Stimulated activated CD4-positive, alpha-beta T cell treated with anti-CD3 and anti-CD28 coated beads, Interleukin-1b, Interleukin-23, amount 100 ng/mL, for 48 hours (primary cell): ENCODE data around the gene AUTS2.

ENCODE experiments used
- DNase-seq: peaks from one replicate; pipeline ENCODE4 v3.0.0-alpha.2; 2020

The AUTS2 gene

DNA sequence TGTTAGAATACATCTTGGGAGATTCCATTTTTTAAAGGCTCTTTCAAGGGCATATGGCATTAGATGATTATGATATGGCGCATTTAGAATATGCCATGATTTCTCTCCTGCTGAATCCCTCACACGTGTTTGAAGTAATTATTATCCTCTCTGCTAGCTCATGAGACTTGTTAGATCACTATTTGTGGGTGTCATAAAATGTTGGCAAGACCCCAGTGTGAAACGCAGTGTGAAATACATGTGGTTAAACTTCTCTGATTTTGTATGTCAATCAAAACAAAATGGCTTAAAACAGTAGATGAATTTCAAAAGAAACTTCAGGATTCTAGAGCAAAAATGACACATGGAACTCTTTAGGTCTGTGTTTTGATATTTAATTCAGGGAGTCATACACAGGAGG is 560.8 kb downstream of the AUTS2 start:
- no peak for DNase-seq

GRCh38 chr7:70165477-70166170 is 567.3 kb downstream of the AUTS2 start:
- no peak for DNase-seq

DNA sequence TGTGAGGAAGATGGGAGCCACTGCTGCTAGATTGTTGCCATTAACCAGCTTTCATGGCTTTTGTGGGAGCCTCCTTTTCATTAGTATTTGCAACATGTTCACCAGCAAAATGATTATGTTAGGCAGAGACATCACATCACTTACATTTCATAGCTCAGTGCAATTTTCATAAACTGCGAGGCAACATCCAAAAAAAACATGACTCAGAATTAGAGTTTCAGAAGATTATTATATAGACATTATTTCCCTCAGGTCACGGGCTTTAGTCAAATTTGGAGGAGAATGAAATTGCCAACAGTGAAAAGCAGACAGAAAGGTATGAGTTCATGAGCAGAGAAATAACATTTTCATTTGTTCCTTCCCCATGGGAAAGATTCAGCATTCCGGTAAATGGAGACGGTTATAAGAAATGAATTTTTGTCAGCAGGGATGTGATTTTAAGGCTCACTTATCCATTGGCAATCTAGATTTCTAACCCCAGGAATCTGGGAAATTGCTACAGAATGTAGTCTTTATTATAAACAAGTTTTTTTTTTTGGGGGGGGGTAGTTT is 573.2 kb downstream of the AUTS2 start:
- no peak for DNase-seq

- peak; percentile 4 for DNase-seq
These were observed 578.9 kb downstream of the AUTS2 start for GRCh38 chr7:70177166-70177565.

GRCh38 chr7:70178211-70178610 is 579.9 kb downstream of the AUTS2 start:
- DNase-seq, result no peak

GRCh38 chr7:70178787-70179186 is 580.5 kb downstream of the AUTS2 start:
- no peak for DNase-seq

GRCh38 chr7:70182521-70182920 is 584.2 kb downstream of the AUTS2 start:
- DNase-seq, result no peak

- DNase-seq, result no peak
These were observed 585.0 kb downstream of the AUTS2 start for GRCh38 chr7:70183278-70183677.

DNA sequence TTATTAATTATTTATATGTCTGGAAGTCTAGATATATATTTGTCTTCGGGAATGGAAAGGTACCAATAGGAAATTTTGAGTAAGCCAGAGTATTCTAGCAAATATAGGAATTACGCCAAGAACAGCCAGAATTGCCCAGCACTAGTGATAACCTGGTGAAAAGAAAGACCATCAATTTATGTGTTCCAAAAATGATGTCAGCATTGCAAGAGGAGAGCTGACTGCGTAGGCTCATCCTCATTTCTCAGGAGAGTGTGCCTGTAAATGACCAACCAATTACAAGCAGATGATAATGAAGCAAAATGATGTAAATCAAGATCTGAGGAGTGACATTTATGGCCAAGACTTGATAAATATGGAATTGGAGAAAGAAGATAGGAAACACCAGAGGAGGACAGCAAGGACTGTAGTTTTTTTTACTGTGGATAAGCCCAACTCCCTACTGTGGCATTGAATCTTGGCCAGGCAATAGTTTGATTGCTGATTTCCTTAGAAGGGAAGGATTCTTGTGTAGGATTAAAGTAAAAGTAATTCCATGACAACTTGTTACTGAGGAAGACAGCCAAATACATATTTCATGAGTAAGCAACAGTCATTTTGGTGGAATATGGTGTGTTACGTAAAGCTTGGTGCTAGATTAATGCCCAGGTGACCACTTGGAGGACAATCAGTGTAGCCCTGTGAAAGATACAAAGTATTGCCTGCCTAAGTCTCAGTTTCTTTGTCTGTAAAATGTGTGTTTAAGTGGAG is 590.8 kb downstream of the AUTS2 start:
- no peak for DNase-seq

DNA sequence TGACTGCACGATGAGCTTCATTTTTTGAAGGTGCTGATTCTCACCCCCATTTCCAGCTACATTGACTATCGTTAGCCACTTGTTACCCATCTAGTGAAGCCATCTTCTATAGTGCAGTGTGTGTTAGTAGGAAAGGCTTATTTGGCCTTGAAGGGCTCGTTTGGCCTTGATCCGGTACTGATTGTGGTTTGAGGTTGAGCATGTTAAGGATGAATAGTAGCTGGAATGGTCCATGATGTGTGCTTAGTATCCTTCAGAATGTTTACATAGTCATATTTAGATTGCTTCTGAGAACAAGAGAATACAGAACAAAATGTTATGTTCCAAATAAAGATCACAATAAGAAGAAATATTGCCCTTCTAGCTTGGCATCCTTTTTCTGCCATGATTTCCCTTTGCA is 591.5 kb downstream of the AUTS2 start:
- no peak for DNase-seq

GRCh38 chr7:70190281-70190680 is 592.0 kb downstream of the AUTS2 start:
- DNase-seq, result no peak

- DNase-seq, result no peak
These were observed 595.2 kb downstream of the AUTS2 start for GRCh38 chr7:70193514-70193913.

GRCh38 chr7:70208236-70209063 is 610.2 kb downstream of the AUTS2 start:
- no peak for DNase-seq

DNA sequence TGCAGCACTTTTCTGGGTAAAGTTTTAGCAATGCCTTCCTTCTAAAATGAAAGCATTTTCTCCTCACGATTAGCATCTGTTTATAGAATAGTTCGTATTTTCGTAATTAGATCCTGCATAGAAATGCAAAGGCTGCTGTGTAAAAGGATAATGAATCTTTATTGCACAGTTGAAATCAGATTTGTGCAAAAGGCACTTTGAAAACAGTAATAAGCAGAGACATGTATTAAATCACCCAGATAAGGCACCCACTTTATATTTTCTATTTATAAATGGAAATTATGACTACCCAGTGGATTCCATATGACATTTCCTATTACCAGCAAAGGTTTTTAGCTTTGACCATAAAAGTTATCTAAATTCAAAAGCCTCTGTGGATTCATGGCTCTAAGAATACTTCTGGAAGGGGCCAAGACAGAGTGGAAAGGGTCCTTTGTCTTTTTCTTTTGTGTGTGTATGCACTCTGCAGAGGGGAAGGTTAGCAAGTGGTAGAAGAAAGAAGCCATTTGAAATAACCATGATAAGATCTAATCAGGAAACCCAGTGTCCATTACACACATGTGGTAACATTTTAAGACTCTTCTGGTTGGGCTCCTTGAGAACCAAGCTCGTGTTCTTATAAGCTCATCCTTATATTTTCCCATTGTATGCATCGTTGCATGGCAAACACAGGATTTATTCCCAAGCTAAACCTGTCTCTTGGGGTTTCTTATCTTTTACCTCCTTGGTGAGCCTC is 612.1 kb downstream of the AUTS2 start:
- DNase-seq, result no peak

DNA sequence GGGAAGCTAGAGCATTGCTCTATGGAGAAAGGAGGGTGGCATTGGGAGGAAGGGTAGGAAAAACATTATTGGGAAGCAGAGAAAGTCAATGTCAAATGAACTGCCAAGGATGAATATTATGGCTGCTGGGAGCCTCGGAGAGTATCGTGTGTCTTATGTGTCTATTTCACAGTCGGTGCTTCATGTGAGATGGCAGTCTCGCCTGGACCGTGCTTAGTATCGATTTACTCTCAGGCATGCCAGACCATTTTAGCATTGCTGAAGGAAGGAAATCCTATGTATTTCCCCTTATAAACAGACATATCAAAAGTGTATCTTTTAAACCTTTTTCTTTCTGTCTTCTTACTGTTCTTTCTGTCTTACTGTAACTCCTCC is 612.6 kb downstream of the AUTS2 start:
- no peak for DNase-seq

DNA sequence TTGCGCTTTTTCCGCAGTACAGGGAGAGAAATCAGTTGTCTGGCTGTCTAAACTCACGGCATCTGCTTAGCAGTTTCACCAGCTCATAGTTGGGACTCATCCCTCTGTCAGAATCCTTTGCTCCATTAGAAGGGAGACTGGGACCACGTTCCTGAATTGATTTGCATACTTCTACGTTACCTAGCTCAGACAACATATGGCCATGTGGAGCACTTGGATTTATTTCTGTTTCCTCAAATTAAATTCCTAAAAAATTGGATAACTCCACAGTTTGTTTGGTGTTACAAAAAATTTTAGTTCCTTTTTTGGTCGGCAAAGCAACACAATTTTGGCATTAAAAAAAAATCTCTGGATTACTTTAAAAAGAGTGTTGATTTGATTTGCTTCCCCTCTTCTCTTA is 614.0 kb downstream of the AUTS2 start:
- no peak for DNase-seq

DNA sequence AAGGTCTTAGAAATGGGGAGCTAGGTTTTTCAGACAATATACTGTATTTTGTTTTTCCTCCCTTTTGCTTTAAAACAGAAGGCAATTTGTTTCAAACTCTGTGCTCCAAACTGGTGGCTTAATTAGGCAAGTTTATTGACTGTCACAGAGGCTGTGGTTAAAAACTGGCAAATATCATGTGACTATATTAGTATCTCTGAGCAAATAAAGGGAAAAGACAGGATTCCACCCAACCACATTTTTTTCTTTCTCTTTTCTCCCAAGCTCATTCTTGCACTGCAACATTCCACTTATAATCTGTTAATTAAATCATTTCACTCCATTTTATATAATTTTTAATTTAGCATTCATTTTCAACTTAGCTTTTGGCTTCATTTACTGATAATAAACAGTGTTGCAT is 615.8 kb downstream of the AUTS2 start:
- no peak for DNase-seq

DNA sequence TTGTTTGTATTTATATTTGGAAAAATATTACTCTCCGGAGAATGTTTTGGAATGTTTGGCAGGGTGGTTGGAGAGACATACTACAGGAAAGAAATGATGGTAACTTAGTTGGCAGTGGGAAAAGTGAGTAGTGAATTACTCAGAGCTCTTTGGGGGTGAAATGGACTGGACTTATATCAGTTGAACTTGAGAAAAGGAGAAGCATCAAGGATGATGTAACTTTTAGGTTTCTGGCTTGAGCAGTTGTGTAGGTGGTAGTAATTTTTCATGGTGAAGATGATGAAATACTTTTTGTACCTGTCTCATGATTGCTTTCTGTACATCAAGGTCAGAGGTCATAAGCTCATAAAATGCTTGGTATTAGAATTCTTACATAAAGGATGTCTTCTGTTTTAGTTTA is 617.2 kb downstream of the AUTS2 start:
- no peak for DNase-seq

GRCh38 chr7:70217571-70217970 is 619.3 kb downstream of the AUTS2 start:
- DNase-seq, result no peak

GRCh38 chr7:70218006-70218405 is 619.7 kb downstream of the AUTS2 start:
- DNase-seq, result no peak

DNA sequence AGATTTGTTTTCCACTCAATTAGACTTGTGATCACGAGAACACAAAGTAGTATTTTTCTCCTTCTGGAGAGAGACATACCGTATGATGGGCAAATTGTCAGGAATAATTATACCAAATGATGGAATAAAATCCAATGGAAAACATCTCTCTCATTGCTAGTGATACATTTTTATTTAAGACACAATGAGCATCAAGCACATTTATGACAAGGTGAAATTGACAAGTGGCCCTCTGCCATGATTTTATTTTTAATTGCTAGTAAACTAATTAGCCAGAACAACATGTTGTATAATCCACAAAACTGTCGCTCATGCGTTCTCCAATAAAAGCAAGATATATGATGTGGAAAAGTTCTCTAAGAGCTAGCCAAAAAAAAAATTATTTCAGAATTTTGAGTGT is 620.8 kb downstream of the AUTS2 start:
- DNase-seq, result no peak

DNA sequence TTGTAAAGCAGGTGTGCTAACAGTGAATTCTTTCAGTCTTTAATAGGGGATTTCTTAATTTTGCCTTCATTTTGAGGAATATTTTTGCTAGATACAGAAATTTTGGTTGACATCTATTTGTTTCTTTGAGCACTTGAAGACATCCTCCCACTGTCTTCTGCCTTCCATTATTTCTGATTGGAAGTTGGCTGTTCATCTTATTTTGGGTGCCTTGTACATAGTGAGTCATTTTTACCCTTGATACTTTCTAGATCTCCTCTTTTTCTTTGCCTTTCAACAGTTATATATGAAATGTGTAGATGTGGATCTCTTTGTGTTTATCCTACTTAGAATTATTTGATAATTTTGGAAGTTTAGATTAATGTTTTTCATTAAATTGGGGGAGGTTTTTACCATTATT is 631.0 kb downstream of the AUTS2 start:
- no peak for DNase-seq

- DNase-seq, result no peak
These were observed 632.5 kb downstream of the AUTS2 start for GRCh38 chr7:70230761-70231160.
